ENCODE measurements around the gene APOO.
"Not testable (repeated sequence)": the region's sequence is repeated elsewhere in the genome, so short reads cannot be mapped to it uniquely, and the experiment has no call there.

The APOO gene

GRCh38 chrX:23894993-23895392 is 12.7 kb downstream of the APOO start:
- not testable (repeated sequence) for H3K27me3 Mint-ChIP-seq (ENCODE audit: low read depth)

GRCh38 chrX:23890933-23891332 is 16.8 kb downstream of the APOO start:
- H3K9me3 Mint-ChIP-seq = no peaks in the 10 kb centered on the region
- no peak overlapping the region for H3K4me3 Mint-ChIP-seq
- no peaks in the 10 kb centered on the region for H3K27me3 Mint-ChIP-seq (ENCODE audit: low read depth)
- H3K4me1 Mint-ChIP-seq (ENCODE audit: low read depth) = peaks cover 2% of the 10 kb centered on the region
- H3K36me3 Mint-ChIP-seq (ENCODE audit: low read depth) = no peaks in the 10 kb centered on the region
- no peak overlapping the region for H3K27ac Mint-ChIP-seq

More at GRCh38 chrX:23894993-23895392, 12.7 kb downstream of the APOO start:
- H3K36me3 Mint-ChIP-seq (ENCODE audit: low read depth); H3K9me3 Mint-ChIP-seq; H3K4me1 Mint-ChIP-seq (ENCODE audit: low read depth); H3K4me3 Mint-ChIP-seq; H3K27ac Mint-ChIP-seq: not testable (repeated sequence)

- no peak overlapping the region for H3K27ac Mint-ChIP-seq
- H3K9me3 Mint-ChIP-seq = no peaks in the 10 kb centered on the region
- peaks cover 5% of the 10 kb centered on the region for H3K4me1 Mint-ChIP-seq (ENCODE audit: low read depth)
- H3K27me3 Mint-ChIP-seq (ENCODE audit: low read depth) = no peaks in the 10 kb centered on the region
- H3K4me3 Mint-ChIP-seq = no peak overlapping the region
- no peaks in the 10 kb centered on the region for H3K36me3 Mint-ChIP-seq (ENCODE audit: low read depth)
Measured at GRCh38 chrX:23888887-23889501, 18.7 kb downstream of the APOO start.

GRCh38 chrX:23887918-23888317 is 19.8 kb downstream of the APOO start:
- Mint-ChIP-seq H3K36me3 (ENCODE audit: low read depth) (no peaks in the 10 kb centered on the region), H3K4me1 (ENCODE audit: low read depth) (peaks cover 7% of the 10 kb centered on the region), H3K4me3 (no peak overlapping the region), H3K9me3 (no peaks in the 10 kb centered on the region), H3K27me3 (ENCODE audit: low read depth) (no peaks in the 10 kb centered on the region), H3K27ac (no peak overlapping the region)

- H3K27me3 Mint-ChIP-seq (ENCODE audit: low read depth) = no peaks in the 10 kb centered on the region
- H3K27ac Mint-ChIP-seq = no peak overlapping the region
- no peaks in the 10 kb centered on the region for H3K9me3 Mint-ChIP-seq
- no peaks in the 10 kb centered on the region for H3K36me3 Mint-ChIP-seq (ENCODE audit: low read depth)
- no peak overlapping the region for H3K4me3 Mint-ChIP-seq
- peaks cover 7% of the 10 kb centered on the region for H3K4me1 Mint-ChIP-seq (ENCODE audit: low read depth)
Measured at GRCh38 chrX:23887451-23887850, 20.3 kb downstream of the APOO start.

GRCh38 chrX:23885803-23886202 is 21.9 kb downstream of the APOO start:
- Mint-ChIP-seq H3K36me3 (ENCODE audit: low read depth) (no peaks in the 10 kb centered on the region), H3K27ac (no peak overlapping the region), H3K27me3 (ENCODE audit: low read depth) (no peaks in the 10 kb centered on the region), H3K4me1 (ENCODE audit: low read depth) (peaks cover 7% of the 10 kb centered on the region), H3K4me3 (no peak overlapping the region), H3K9me3 (no peaks in the 10 kb centered on the region)

- H3K9me3 Mint-ChIP-seq = no peaks in the 10 kb centered on the region
- no peak overlapping the region for H3K27ac Mint-ChIP-seq
- H3K36me3 Mint-ChIP-seq (ENCODE audit: low read depth) = no peaks in the 10 kb centered on the region
- H3K4me1 Mint-ChIP-seq (ENCODE audit: low read depth) = peaks cover 7% of the 10 kb centered on the region
- no peaks in the 10 kb centered on the region for H3K27me3 Mint-ChIP-seq (ENCODE audit: low read depth)
- no peak overlapping the region for H3K4me3 Mint-ChIP-seq
Measured at GRCh38 chrX:23884427-23885024, 23.2 kb downstream of the APOO start.

- H3K4me3 Mint-ChIP-seq = no peak overlapping the region
- H3K27ac Mint-ChIP-seq = no peak overlapping the region
- H3K36me3 Mint-ChIP-seq (ENCODE audit: low read depth) = no peaks in the 10 kb centered on the region
Measured at GRCh38 chrX:23883737-23884354, 23.9 kb downstream of the APOO start.

GRCh38 chrX:23879380-23880090 is 28.2 kb downstream of the APOO start:
- Mint-ChIP-seq H3K27ac (no peak overlapping the region), H3K27me3 (ENCODE audit: low read depth) (no peaks in the 10 kb centered on the region), H3K9me3 (no peaks in the 10 kb centered on the region), H3K4me1 (ENCODE audit: low read depth) (peaks cover 4% of the 10 kb centered on the region), H3K4me3 (no peak overlapping the region), H3K36me3 (ENCODE audit: low read depth) (no peaks in the 10 kb centered on the region)

More at GRCh38 chrX:23883737-23884354, 23.9 kb downstream of the APOO start:
- Mint-ChIP-seq H3K4me1 (ENCODE audit: low read depth) (peaks cover 7% of the 10 kb centered on the region), H3K27me3 (ENCODE audit: low read depth) (no peaks in the 10 kb centered on the region), H3K9me3 (no peaks in the 10 kb centered on the region)

GRCh38 chrX:23871905-23872546 is 35.7 kb downstream of the APOO start:
- Mint-ChIP-seq H3K27me3 (ENCODE audit: low read depth) (no peaks in the 10 kb centered on the region), H3K4me3 (no peak overlapping the region), H3K27ac (no peak overlapping the region), H3K36me3 (ENCODE audit: low read depth) (peaks cover 6% of the 10 kb centered on the region), H3K4me1 (ENCODE audit: low read depth) (no peaks in the 10 kb centered on the region), H3K9me3 (no peaks in the 10 kb centered on the region)

- H3K4me1 Mint-ChIP-seq (ENCODE audit: low read depth) = no peaks in the 10 kb centered on the region
- H3K27me3 Mint-ChIP-seq (ENCODE audit: low read depth) = no peaks in the 10 kb centered on the region
- no peak overlapping the region for H3K4me3 Mint-ChIP-seq
- no peak overlapping the region for H3K27ac Mint-ChIP-seq
- H3K9me3 Mint-ChIP-seq = no peaks in the 10 kb centered on the region
- peaks cover 6% of the 10 kb centered on the region for H3K36me3 Mint-ChIP-seq (ENCODE audit: low read depth)
Measured at GRCh38 chrX:23870041-23870440, 37.7 kb downstream of the APOO start.

GRCh38 chrX:23864742-23865326 is 42.9 kb downstream of the APOO start:
- Mint-ChIP-seq H3K36me3 (ENCODE audit: low read depth) (peaks cover 4% of the 10 kb centered on the region), H3K4me3 (no peak overlapping the region), H3K27me3 (ENCODE audit: low read depth) (no peaks in the 10 kb centered on the region), H3K4me1 (ENCODE audit: low read depth) (no peaks in the 10 kb centered on the region), H3K9me3 (no peaks in the 10 kb centered on the region), H3K27ac (no peak overlapping the region)

- H3K36me3 Mint-ChIP-seq (ENCODE audit: low read depth); H3K4me1 Mint-ChIP-seq (ENCODE audit: low read depth); H3K27ac Mint-ChIP-seq; H3K9me3 Mint-ChIP-seq; H3K4me3 Mint-ChIP-seq; H3K27me3 Mint-ChIP-seq (ENCODE audit: low read depth): not testable (repeated sequence)
Measured at GRCh38 chrX:23861952-23862351, 45.8 kb downstream of the APOO start.

GRCh38 chrX:23861215-23861896 is 46.4 kb downstream of the APOO start:
- Mint-ChIP-seq H3K4me3 (no peak overlapping the region), H3K27ac (no peak overlapping the region)

More at GRCh38 chrX:23861215-23861896, 46.4 kb downstream of the APOO start:
- H3K27me3 Mint-ChIP-seq (ENCODE audit: low read depth) = no peaks in the 10 kb centered on the region
- H3K9me3 Mint-ChIP-seq = no peaks in the 10 kb centered on the region
- H3K4me1 Mint-ChIP-seq (ENCODE audit: low read depth) = no peaks in the 10 kb centered on the region
- peaks cover 6% of the 10 kb centered on the region for H3K36me3 Mint-ChIP-seq (ENCODE audit: low read depth)
